GM19395 (cell line): ENCODE measurements around the gene RAB28.
"Not testable (repeated sequence)": the region's sequence is repeated elsewhere in the genome, so short reads cannot be mapped to it uniquely, and the experiment has no call there.

Experiments
- ATAC-seq: cut with Tn5 transposase; IDR thresholded peaks from one replicate; pipeline ENCODE4 v1.9.1; 2021; ENCODE audit warnings: mild to moderate bottlenecking, moderate library complexity; ENCODE audit not compliant: unreplicated experiment

Gene RAB28

DNA sequence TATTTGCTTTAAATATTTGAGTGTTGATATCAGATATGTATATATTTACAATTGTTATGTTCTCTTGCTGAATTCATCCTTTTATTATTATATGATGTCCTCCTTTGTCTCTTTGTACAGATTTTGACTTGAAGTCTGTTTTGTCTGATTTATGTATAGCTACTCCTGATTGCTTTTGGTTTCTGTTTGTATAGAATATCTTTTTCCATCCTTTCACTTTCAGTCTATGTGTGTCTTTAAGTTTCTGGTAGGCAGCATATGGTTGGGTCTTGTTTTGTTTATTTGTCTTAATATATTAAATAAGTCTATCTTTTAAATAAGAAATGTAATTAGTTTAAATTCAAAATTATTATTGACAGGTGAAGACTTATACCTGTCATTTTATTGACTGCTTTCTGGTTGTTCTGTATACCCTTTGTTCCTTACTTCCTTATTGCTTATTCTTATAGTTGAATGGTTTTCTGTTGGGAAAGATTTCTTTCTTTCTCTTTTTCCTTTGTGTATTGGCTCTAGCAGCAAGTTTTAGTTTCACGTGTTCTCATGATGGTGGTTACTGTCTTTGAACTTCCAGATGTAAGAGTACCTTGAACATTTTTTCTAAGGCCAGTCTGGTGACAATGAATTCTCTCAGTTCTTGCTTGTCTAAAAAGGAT, 31.1 kb downstream of the RAB28 start:
- ATAC-seq, result no peak

GRCh38 chr4:13449590-13449989, 34.5 kb downstream of the RAB28 start:
- no peak for ATAC-seq

DNA sequence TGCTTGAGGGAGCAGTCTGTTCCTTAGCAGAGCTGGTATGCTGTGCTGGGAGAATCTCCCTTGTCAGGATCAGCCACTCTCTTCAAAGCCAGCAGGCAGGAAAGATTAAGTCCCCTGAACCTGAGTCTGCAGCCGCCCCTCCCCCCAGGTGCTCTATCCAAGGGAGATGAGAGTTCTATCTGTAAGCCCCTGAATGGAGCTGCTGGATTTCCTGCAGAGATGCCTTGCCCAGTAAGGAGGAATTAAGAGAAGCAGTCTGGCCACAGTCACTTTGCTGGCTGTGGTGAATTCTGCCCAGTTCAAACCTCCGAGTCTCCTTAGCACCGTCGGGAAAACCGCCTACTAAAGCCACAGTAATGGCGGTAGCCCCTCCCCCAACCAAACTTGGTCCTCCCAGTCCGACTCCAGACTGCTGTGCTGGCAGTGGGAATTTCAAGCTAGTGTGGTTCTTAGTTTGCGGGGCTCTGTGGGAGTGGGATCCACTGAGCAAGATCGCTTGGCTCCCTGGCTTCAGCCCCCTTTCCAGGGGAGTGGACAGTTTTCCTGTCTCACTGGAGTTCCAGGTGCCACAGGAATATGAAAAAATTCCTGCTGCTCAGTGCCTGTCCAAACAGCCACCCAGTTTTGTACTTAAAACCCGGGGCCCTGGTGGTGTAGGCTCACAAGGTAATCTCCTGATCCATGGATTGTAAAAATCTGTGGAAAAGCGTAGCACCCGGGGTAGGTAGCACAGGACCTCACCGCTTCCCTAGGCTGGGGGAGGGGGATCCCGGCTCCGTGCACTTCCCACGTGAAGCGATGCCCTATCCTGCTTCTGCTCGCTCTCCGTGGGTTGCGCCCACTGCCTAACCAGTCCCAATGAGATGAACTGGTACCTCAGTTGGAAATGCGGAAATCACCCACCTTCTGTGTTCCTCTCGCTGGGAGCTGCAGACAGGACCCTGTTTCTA, 38.0 kb downstream of the RAB28 start:
- ATAC-seq, result no peak

DNA sequence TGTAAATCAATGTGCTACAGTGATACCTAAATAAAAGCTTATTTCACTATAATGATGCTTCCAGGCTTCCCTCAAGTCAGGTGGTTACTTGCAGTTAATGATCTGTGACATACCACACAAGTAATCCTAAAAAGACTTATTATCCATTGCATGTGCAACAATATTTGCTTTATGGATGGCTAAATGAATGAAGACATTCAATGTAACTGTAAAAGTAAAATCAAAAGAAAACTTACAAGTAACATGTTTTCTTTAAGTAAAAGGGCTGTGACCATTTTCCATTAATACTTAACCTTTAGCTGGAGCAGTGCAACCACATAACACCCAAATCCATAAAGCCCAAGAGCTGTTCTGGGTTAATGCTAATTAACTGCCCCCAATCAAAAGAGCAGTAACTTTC, 42.6 kb downstream of the RAB28 start:
- no peak for ATAC-seq

- ATAC-seq, result no peak
These were observed 47.2 kb downstream of the RAB28 start for GRCh38 chr4:13436962-13437361.

- no peak for ATAC-seq
These were observed 51.7 kb downstream of the RAB28 start for GRCh38 chr4:13432453-13432852.

DNA sequence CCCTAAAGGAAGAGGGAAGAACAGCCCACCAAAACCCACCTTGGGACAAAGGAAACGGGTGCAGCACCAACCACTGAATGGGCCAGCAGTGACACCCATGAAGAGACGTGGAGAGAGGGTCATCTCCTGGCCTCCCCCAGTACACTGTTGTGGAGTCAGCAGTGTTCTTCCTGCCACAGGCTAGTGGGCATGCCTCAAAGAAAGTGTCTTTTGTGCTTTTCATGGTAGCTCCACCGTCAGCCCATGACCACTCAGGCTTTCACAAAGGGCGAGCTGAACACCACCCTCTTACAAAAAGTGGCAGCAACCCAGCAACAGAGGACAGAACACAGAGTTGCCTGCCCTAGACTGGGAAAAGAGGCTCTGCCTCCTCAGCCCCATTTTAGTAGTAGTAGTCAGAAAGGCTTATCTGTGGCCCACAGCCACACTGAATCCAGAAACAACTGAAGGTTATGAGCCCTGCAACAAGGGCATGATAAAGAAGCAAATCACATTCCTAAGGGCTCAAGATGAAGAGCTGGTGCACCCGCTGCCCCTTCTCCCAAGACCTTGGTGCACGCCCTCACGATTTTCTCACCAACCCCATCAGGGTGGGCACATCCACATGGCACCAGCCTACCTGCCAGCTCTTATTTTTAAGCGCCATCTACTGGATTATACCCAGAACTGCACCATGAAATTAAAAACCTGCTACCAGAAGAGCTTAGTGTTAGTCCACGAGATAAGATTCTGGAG, 53.1 kb downstream of the RAB28 start:
- ATAC-seq, result no peak

DNA sequence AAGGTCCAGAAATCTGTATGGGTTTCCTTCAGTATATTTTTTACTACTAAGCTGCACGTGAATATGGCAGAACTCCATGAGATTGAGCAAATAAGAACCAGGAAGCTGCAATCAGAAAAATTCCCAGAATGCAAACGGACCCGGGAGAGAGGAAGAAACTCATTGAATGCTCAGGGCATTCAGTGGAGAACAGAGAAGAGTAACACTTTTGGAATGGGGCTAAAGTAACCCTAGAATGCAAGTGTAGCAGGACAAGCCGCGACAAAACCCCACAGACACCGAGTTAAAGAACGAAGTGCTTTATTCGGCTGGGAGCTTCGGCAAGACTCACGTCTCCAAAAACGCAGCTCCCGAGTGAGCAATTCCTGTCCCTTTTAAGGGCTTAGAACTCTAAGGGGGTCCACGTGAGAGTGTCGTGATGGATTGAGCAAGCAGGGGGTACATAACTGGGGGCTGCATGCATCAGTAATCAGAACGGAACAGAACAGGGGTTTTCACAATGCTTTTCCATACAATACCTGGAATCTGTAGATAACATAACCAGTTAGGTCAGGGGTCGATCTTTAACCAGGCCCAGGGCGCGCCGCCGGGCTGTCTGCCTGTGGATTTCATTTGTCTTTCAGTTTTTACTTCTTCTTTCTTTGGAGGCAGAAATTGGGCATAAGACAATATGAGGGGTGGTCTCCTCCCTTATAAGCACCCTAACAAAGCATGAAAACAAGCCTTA, 56.4 kb downstream of the RAB28 start:
- no peak for ATAC-seq

DNA sequence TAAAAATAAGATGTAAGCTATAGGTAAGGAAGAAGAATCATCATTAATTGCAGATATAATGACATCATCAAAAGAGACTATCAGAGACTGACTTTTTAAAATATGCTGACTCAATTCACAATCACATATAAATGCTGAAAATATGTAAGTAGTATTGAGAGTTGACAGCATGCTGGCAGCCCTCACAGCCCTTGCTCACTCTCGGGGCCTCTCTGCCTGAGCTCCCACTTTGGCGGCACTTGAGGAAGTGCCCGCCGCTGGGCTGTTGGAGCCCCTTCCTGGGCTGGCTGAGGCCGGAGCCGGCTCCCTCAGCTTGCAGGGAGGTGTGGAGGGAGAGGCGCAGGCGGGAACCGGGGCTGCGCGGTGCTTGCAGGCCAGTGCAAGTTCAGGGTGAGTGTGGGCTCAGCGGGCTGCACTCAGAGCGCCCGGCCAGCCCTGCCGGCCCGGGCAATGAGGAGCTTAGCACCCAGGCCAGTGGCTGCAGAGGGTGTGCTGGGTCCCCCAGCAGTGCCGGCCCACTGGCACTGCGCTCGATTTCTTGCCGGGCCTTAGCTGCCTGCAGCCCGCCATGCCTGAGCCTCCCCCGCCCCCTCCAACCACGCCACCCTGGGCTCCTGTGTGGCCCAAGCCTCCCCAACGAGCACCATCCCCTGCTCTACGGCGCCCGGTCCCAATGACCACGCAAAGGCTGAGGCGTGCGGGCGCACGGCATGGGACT, 68.9 kb downstream of the RAB28 start:
- no peak for ATAC-seq

- ATAC-seq, result no peak
These were observed 70.3 kb downstream of the RAB28 start for GRCh38 chr4:13413729-13414437.

DNA sequence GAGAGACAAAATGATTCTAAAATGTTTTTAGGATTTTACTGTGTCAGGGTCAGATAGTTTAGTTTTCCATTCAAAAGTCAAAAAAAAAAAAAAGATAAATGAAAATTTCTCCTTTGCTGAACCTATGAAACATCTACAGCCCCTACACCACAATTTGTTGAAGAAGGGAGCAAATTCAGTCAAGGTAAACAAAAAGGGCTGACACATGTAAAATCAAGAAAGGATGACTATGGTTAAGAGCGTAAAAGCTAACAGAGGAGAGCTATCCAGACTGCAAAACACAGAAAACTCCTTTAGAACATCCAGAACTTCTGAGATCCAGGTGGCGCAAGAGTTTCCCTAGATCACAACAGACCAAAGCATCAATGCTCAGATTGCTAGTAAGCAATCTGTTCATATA, 72.2 kb downstream of the RAB28 start:
- no peak for ATAC-seq

GRCh38 chr4:13409324-13409723, 74.8 kb downstream of the RAB28 start:
- no peak for ATAC-seq

DNA sequence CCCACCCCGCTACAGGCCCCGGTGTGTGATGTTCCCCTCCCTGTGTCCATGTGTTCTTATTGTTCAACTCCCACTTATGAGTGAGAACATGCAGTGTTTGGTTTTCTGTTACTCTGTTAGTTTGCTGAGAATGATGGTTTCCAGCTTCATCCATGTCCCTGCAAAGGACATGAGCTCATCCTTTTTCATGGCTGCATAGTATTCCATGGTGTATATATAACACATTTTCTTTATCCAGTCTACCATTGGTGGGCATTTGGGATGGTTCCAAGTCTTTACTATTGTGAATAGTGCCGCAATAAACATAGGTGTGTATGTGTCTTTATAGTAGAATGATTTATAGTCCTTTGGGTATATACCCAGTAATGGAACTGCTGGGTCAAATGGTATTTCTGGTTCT, 78.0 kb downstream of the RAB28 start:
- ATAC-seq, result not testable (repeated sequence)

DNA sequence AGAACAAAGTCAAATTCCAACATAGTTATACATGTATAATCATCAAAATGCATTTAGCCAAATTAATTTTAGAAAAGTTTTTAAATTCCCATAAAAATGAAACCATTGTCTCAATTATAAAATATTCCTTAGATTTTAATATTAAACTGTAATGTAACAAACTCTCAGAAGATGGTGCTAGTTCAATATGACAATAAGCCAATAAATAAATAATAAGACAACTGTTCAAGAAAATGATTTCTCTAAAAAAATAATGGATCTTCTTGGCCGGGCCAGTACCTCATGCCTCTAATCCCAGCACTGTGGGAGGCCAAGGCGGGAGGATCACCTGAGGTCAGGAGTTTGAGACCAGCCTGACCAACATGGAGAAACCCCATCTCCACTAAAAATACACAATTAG, 80.3 kb downstream of the RAB28 start:
- no peak for ATAC-seq

GRCh38 chr4:13403326-13403725, 80.8 kb downstream of the RAB28 start:
- no peak for ATAC-seq

- no peak for ATAC-seq
These were observed 84.9 kb downstream of the RAB28 start for GRCh38 chr4:13399257-13399656.

DNA sequence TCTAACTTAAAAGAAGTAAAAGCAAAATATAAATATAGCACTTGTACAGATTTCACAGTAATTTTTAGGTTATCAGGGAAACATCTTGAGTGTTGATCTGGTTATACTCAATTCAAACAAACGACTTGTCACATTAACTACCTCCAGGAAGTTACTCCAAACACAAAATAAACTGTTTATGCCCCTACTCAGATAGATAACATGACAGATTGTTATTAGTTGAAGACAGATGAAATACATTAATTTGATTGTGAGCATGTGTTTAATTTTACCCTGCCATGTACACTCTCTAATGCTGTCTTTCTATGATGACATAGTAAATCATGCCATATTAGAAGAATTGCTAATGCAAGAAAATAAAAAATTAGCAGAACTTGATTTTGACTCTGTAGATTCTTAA, 88.0 kb downstream of the RAB28 start:
- no peak for ATAC-seq

- not testable (repeated sequence) for ATAC-seq
These were observed 94.2 kb downstream of the RAB28 start for GRCh38 chr4:13389901-13390300.

DNA sequence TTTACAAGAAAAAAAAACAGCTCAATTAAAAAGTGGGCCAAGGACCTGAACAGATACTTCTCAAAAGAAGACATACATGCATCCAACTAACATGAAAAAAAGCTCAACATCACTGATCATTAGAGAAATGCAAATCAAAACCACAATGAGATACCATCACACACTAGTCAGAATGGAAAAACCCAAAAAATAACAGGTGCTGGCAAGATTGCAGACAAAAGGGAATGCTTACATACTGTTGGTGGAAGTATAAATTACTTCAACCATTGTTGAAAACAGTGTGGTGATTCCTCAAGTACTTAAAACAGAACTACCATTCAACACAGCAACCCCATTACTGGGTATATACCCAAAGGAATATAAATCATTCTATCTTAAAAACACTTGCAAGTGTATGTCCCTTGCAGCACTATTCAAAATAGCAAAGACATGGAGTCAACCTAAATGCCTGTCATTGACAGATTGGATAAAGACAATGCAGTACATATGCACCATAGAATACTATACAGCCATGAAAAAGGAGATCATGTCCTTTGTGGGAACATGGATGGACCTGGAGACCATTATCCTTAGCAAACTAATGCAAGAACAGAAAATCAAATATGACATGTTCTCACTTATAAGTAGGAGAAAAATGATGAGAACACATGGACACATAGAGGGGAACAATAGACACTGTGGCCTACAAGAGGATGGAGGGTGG, 97.6 kb downstream of the RAB28 start:
- peak; percentile 89 for ATAC-seq
